Transverse colon (tissue), 4 donors: ENCODE data around the gene ZNF318. TPM values are rescaled to one million over a fixed set of nuclear protein-coding genes. Genes with fewer than 3 reads are reported as not detected.

Source experiments
- DNase-seq: peaks from one replicate; pipeline ENCODE4 v3.0.0-alpha.2; 2019
- H3K27ac ChIP-seq, 4 donors: fragments of 200-600 bp; sonication (generic); 2 replicates each; pipeline ENCODE4 v1.5.1; 2016 to 2018; ENCODE audit warnings: inconsistent platforms in 4 of 4
- H3K27me3 ChIP-seq: fragments of 200-600 bp; sonication (generic); 2 replicates; pipeline ENCODE4 v1.5.1; 2017; ENCODE audit warnings: inconsistent platforms
- H3K36me3 ChIP-seq, 4 donors: fragments of 200-600 bp; sonication (generic); 2 replicates each; pipeline ENCODE4 v1.5.1; 2017 to 2019; ENCODE audit warnings: inconsistent platforms in 4 of 4
- H3K4me1 ChIP-seq, 4 donors: fragments of 200-600 bp; sonication (generic); 2 replicates each; pipeline ENCODE4 v1.5.1; 2017 to 2020; ENCODE audit warnings: inconsistent platforms in 4 of 4
- H3K4me3 ChIP-seq, 4 donors: fragments of 200-600 bp; sonication (generic); 1 replicate in 1 of 4; 2 replicates in 3 of 4; pipeline versions ENCODE4 v1.5.1 to v1.6.1; 2017 to 2019; ENCODE audit warnings: inconsistent platforms in 4 of 4
- H3K9me3 ChIP-seq, 2 donors: fragments of 200-600 bp; sonication (generic); 2 replicates each; pipeline ENCODE4 v1.5.1; 2017 to 2019; ENCODE audit warnings: inconsistent platforms in 2 of 2
- CTCF ChIP-seq, 5 experiments: fragments of 200-600 bp in 3 of 5; fragments of 450-650 bp in 2 of 5; sonication (generic) in 3 of 5; IDR thresholded peaks; 1 replicate in 2 of 5; 2 replicates in 3 of 5; pipeline ENCODE4 v1.5.1; 2016 to 2017; ENCODE audit warnings: antibody characterized with exemption in 5 of 5, inconsistent platforms in 3 of 5, mild to moderate bottlenecking in 2 of 5, moderate library complexity in 1 of 5
- EP300 ChIP-seq: sonication (generic); formaldehyde crosslinking; IDR thresholded peaks from one replicate; pipeline ENCODE4 v1.6.1; 2017; ENCODE audit warnings: antibody characterized with exemption, low read depth
- POLR2A ChIP-seq: fragments of 450-650 bp; IDR thresholded peaks from one replicate; pipeline ENCODE4 v1.6.1; 2016; ENCODE audit warnings: antibody characterized with exemption, mild to moderate bottlenecking, moderate library complexity
- POLR2AphosphoS5 ChIP-seq, 3 donors: sonication (generic); formaldehyde crosslinking; IDR thresholded peaks; one replicate each; pipeline ENCODE4 v1.6.1; 2016; ENCODE audit warnings: antibody characterized with exemption in 3 of 3
- WGBS, 2 donors: methylation state at CpG; one replicate each; pipeline ENCODE4 v1.1.5; 2018; ENCODE audit warnings: low coverage in 1 of 2; 5-methylcytosine and 5-hydroxymethylcytosine counted together
- in situ Hi-C, 4 donors: fragments of 200-750 bp; cut with MboI; loops; one replicate each; pipeline versions ENCODE4 v1.15.0 to v1.15.1; 2017; ENCODE audit warnings: low sequenced_read_pairs in 3 of 4, low pct_ligation_motif_present in 1 of 4, low pct_unique_long_range_greater_than_20kb in 1 of 4
- intact Hi-C: fragments of 100-400 bp; cut with DNase I; formaldehyde crosslinking; loops from one replicate; pipeline ENCODE4 v1.15.1; 2023; ENCODE audit warnings: low total_unique reads
- total RNA-seq, 4 donors: library from RNA; depleted of rRNA; stranded (reverse); fragments of >200 nt; gene quantifications; one replicate each; pipeline ENCODE4 v1.1.0, GENCODE V29; 2016

ZNF318 gene
- total RNA-seq, 4 donors from 2014 or later: 13.0 to 17.5 (median 15.4) TPM

GRCh38 chr6:43293698-43294097 lies 75.7 kb downstream of the ZNF318 start:
- no peak for DNase-seq
- Histone ChIP-seq H3K4me3 (no peak overlapping the region), H3K36me3 (no peaks in the 10 kb centered on the region), H3K4me1 (peaks cover 0 to 20% (median 7%) of the 10 kb centered on the region in 4 donors), H3K27ac (no peak overlapping the region), H3K27me3 (no peaks in the 10 kb centered on the region), H3K9me3 (no peaks in the 10 kb centered on the region)
- TF ChIP-seq CTCF (IDR thresholded peaks at IDR 0.05): no peak
- TF ChIP-seq POLR2A: no peak
- no peak for TF ChIP-seq POLR2AphosphoS5 (IDR thresholded peaks at IDR 0.05)
- no peak for TF ChIP-seq EP300
- intact Hi-C loops: no loop called here
- 89 to 100% methylated on average over 3 of the region's 3 CpGs for whole genome bisulfite sequencing, 2 donors
- in situ Hi-C loops: no loop called here

DNA sequence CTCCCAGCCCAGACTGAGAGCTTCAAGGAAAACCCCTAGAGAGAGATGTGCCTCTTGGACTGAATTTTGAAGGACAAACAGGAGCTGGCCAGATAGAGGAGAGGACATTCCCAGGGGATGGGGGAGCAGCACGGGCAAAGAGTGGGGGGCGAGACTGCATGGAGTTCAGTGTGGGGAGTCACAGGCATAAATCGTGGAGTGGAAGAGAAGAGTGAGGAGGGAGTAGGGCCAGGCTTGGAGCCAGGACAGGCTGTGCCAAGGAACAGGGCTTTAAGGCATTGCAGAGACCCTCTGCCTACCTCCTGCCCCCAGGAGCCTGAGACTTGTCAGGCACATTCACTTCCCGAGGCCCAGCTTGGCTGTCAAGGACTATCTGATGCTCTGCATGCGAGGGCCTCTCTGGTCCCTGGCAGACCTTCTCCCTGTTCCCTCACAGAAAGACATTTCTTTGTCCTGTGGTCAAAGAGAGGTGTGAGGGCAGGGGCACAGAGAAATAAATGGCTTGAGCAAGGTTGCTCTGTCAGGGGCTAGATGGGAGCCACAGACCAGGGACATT lies 76.6 kb downstream of the ZNF318 start:
- Histone ChIP-seq H3K27me3 (no peaks in the 10 kb centered on the region), H3K4me3 (no peak overlapping the region), H3K9me3 (no peaks in the 10 kb centered on the region), H3K4me1 (peaks cover 5 to 29% (median 11%) of the 10 kb centered on the region in 4 donors), H3K36me3 (no peaks in the 10 kb centered on the region), H3K27ac (no peak overlapping the region)
- in situ Hi-C loops: no loop called here
- TF ChIP-seq POLR2AphosphoS5 (IDR thresholded peaks at IDR 0.05) (no peak), POLR2A (no peak), EP300 (no peak), CTCF (IDR thresholded peaks at IDR 0.05) (no peak)
- intact Hi-C loops: no loop called here
- WGBS, 2 donors: 77 to 79% methylated on average over 3 to 5 of the region's 5 CpGs
- DNase-seq: no peak

DNA sequence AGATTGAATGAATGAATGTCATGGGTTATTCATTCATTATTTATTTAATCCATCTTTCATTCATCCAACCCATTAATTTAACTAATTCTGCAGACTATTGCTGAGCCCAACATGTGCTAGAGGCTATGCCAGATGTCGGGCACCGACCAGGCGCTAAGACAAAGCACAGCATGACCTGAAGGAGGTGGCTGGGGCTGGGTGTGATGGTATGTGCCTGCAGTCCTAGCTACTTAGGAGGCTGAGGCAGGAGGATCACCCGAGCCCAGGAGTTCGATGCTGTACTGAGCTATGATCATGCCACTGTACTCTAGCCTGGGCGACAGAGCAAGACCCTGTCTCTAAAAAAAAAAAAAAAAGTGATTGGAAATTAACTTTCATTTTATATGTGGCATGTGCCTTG lies 77.1 kb downstream of the ZNF318 start:
- no peaks in the 10 kb centered on the region for H3K27me3 ChIP-seq
- H3K4me3 ChIP-seq: no peak overlapping the region
- intact Hi-C loops (no loop called here), in situ Hi-C loops (no loop called here)
- H3K9me3 ChIP-seq: no peaks in the 10 kb centered on the region
- no peak for DNase-seq
- 89 to 100% methylated on average over 6 of the region's 6 CpGs for WGBS, 2 donors
- no peaks in the 10 kb centered on the region for H3K36me3 ChIP-seq
- TF ChIP-seq EP300 (no peak), POLR2AphosphoS5 (IDR thresholded peaks at IDR 0.05) (no peak), POLR2A (no peak), CTCF (IDR thresholded peaks at IDR 0.05) (no peak)
- peaks cover 6 to 34% (median 15%) of the 10 kb centered on the region in 4 donors for H3K4me1 ChIP-seq
- no peak overlapping the region for H3K27ac ChIP-seq

DNA sequence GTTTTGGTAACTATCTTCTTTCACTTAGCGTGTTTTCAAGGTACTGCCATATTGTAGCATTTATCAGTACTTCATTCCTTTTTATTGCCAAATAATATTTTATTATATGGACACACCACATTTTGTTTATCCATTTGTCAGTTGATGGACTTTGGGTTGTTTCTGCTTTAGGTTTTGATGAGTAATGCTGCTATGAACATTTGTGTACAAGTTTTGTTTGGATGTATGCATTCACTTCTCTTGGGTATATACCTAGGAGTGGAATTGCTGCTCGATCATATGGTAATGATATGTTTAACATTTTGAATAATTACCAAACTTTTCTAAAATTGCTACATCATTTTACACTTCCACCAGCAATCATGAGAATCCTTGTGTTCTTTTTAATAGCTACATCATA lies 77.7 kb downstream of the ZNF318 start:
- Histone ChIP-seq H3K4me3 (no peak overlapping the region), H3K9me3 (no peaks in the 10 kb centered on the region), H3K27ac (peak overlapping the region in 3 of 4 donors; percentile 59 to 67 (median 66)), H3K4me1 (peaks cover 6 to 38% (median 17%) of the 10 kb centered on the region in 4 donors), H3K27me3 (no peaks in the 10 kb centered on the region), H3K36me3 (no peaks in the 10 kb centered on the region)
- intact Hi-C loops (no loop called here), in situ Hi-C loops (no loop called here)
- 68 to 74% methylated on average over 2 of the region's 2 CpGs for WGBS, 2 donors
- DNase-seq: no peak
- peak in 1 of 3 donors; percentile 29 for TF ChIP-seq POLR2AphosphoS5 (IDR thresholded peaks at IDR 0.05)
- TF ChIP-seq CTCF (IDR thresholded peaks at IDR 0.05): no peak
- peak; percentile 58 for TF ChIP-seq EP300
